CD4-positive, alpha-beta T cell treated with Interleukin-1 beta for 1 hour (primary cell): ENCODE measurements around the gene DPCD.
"Not testable (repeated sequence)": the region's sequence is repeated elsewhere in the genome, so short reads cannot be mapped to it uniquely, and the experiment has no call there.

Experiments used
- DNase-seq, 2 donors: peaks; one replicate each; pipeline ENCODE4 v3.0.0-alpha.2; 2020 to 2022

The DPCD gene

DNA sequence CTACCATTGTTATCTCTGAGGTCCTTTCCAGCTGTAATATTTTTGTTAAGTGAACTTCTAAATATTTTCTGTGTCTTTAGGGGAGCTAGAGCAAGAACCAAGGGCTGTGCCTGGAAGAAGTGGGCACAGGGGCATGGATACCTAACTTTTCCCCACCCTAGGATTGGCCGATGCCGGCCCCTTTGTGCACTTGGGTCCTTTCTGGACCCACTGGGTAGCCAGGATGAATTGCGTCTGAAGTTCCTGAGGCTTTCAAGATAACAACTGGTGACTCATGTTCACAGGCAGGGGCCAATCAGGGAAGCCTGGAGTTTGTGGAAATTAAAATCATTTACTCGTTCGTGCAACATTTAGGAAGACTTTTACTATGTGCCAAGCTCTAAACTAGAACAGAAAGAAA, 758 bp downstream of the DPCD start:
- no peak for DNase-seq

- not testable (repeated sequence) for DNase-seq
These were observed 5.2 kb downstream of the DPCD start for GRCh38 chr10:101593331-101593730.

DNA sequence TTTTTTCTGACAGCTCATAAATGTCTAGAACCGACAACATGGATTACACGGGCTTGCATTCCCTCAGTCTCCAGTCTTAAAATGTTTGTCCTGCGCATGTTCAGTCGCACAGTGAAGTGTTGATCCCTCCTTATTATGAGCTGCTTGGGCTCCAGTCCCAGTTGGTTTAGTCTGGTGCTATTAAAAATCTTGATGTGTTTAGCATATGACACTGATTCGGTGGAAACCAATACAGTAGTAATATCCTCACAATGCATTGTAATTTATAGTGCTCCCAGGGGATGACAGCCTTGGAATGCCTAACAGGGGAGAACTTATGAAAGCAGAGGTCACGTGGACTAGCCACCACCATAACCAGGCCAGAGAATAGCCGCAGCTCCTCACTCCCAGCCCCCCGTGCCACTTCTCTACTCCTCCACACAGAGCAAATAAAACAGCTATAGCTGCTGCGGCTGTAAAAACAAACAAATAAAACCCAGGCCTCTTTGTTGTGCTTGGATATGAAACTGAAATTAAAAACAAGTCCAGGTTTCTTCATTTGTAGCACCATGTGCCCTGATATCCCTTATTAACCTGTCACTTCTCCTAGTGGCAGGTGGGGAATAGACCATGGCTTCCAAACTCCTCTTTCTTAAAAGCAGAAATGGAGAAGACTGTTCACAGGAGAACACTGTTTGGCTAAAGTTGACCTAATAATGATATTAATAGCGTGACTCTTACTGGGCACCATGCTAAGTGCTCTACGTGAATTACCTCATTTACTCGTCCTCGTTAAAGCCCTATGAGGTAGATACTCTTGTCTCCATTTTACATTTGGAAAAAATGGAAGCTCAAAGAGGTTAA, 7.7 kb downstream of the DPCD start:
- no peak for DNase-seq

DNA sequence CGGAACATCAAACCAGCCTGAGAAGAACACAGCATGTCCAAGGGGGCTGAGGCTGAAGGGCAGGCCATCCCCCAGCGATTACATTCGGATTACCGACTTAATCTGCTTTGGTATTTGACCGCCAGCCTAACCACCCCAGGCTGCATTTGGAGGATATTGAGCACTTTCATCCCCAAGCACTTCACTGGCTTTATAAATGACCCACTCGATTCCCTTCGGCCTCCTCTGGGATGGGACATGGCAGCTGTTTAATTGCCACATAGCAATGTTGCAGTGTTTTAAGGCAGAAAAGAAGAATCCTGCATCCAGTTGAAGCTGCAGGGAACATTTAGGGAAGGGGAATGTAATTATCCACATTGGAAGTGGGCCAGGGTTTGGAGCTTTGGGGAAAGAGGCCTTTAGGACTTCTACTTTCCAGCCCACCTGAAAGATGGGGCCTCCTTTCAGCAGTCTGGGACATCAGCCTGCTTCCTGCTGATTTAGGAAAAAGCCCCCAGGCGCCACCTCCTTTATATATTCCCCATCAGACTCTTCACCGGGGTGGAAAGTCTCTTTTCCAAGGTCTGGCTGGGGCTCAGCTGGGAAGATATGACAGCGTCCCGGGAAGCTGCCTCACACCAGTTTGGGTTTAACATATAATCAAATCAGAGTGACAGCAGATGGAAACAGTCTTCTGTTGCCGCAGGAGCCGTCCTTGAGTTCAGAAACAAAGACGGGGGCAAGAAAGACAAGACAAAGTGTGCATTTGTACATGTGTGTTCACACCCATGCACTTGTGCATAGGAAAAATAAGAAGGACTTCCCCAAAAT, 9.2 kb downstream of the DPCD start:
- DNase-seq = no peak

GRCh38 chr10:101601541-101601940, 13.4 kb downstream of the DPCD start:
- no peak for DNase-seq

- peak; percentile 47 to 52 for DNase-seq
These were observed 14.8 kb downstream of the DPCD start for GRCh38 chr10:101602761-101603398.

DNA sequence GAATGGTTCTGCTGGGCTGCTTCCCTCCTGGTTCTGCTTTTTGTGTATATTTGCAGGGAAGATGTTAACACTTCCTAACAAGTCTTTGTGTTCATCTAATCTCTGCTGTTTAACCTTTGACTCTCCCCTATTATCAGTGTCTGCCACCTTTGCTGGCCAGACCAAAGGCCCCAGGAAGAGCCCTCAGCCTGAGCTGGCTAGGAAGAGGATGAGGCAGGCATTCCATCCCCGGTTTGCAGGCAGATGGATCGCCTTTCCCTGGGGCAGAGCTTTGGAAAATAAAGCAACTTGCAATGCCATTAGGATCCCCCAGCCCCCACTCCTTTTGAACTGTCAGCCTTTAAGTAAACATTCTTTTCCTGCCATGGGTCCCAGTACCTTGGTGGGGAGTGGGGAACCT, 19.0 kb downstream of the DPCD start:
- no peak for DNase-seq

GRCh38 chr10:101609481-101609880, 21.4 kb downstream of the DPCD start:
- no peak for DNase-seq

GRCh38 chr10:101611096-101611905, 23.2 kb downstream of the DPCD start:
- no peak for DNase-seq

DNA sequence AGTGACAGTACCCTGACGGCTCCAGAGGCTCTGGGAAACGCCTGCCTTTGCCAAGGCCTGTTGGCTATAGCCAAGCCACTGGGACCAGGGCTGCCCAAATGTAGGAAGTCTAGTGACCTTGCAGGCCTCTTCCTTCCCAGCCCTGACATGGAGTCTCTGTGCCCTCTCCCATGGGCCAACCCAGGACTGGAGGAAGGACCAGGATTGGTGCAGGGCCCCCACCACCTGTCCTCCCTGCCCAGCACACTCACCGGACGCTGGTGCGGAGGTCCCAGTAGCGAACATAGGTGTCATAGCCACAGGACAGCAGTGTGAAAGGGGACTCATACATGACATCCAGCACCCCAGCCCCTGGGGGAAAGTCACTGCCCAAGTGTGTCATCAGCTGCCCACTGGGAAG, 24.0 kb downstream of the DPCD start:
- DNase-seq = no peak

DNA sequence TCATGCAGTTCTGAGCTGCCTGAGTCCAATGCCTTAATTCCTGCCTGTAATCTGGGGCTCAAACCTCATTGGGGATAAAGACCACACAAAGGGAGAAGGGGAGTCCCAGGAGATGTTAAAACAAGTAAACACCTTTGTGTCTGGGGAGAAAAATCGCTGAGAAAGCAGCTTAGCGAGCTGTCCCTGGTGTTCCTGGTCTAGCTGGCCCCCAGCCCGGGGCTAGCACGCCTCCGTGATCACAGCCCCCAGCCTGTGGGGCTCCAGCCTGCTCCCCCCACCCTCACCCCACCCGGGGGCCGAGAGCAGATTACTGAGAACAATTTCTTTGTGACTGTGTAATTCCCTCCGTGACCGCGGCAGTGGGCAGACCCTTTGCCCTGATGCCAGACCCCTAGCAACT, 24.8 kb downstream of the DPCD start:
- DNase-seq = no peak

DNA sequence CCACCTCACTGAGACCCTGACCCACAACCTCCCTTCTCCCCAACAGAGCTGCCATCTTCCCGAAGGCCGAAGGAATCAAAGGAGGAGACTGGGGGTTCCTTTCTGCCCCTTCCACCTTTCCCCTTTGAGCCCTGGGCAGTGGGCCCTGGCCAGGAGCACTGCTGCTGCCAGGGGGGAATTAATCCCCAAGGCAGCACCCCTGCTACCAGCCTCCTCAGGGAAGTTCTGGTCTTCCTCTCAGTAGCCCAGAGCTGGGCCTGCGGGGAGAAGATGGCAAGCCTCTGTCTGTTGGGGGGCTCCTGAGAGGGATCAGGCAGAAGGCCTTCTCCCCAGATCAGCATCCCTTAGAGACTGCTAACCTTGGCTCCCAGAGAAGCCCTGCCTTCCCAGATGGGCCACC, 25.5 kb downstream of the DPCD start:
- DNase-seq = no peak

DNA sequence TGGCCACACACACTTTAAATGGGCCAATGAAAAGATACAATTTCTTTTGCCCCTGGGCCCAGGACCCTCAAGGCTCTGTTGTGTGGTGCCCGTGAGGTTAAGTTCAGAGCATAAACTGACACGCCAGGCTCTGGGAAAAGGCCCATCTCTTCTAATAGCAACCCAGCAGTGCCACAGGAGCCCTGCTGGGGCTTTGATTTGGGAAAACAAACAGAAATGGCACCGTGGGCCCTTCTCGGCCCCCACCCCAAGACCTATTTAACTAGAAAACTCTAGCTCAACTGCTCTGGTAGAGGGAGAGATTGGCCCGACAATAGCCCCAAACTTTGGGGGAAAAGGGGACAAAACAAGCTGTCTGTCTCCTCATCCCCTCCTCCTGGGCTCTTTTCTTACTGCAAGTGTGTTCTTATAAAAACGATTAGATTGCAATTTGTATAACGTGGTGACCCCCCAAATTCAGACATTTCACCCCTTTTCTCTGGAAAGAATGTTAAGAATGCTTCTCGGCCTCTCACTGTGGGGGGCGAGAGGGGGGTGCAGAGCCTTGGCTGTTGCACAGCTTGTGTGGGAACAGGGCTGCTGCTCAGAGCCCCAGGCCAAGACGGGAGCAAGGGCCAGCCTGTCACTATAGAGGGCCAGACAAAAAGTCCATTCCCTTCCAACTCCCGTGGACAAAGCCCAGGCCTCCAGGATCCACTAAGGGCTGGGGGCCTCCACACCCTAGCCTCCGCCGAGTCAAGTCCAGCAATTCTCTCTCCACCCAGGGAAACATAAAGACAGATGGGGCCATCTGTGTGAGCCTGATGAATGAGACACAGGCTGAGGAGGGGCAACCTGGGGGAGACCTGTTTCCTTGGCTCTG, 26.8 kb downstream of the DPCD start:
- no peak for DNase-seq

DNA sequence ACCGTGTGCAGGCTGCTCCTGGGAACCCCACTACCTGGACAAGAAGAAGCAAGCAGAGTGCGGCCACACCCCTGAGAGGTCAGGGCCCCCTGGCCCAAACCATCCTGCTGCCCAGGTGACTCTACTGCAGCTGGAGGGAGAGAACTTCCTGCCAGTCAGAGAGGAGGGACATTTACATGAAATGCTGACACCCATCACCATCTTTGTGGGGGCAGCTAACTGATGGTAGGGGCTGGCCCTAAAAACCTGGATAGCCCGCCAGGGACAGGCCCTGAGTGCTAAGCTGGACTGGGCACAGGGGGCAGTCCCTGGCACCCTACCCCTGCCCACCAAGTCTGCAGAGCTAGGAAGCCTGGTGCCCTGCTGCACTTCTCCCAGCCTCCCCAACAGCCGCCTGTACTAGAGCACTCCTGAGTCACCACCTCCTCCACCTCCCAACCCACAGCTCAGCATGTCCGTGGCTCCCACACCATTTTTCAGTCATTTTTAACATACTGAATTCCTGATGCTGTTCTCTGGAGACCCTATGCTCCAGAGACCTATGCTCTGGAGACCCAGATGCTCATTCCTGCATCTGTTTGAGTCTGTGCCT, 27.5 kb downstream of the DPCD start:
- no peak for DNase-seq

GRCh38 chr10:101616415-101617101, 28.4 kb downstream of the DPCD start:
- no peak for DNase-seq

GRCh38 chr10:101617102-101617823, 29.1 kb downstream of the DPCD start:
- no peak for DNase-seq

DNA sequence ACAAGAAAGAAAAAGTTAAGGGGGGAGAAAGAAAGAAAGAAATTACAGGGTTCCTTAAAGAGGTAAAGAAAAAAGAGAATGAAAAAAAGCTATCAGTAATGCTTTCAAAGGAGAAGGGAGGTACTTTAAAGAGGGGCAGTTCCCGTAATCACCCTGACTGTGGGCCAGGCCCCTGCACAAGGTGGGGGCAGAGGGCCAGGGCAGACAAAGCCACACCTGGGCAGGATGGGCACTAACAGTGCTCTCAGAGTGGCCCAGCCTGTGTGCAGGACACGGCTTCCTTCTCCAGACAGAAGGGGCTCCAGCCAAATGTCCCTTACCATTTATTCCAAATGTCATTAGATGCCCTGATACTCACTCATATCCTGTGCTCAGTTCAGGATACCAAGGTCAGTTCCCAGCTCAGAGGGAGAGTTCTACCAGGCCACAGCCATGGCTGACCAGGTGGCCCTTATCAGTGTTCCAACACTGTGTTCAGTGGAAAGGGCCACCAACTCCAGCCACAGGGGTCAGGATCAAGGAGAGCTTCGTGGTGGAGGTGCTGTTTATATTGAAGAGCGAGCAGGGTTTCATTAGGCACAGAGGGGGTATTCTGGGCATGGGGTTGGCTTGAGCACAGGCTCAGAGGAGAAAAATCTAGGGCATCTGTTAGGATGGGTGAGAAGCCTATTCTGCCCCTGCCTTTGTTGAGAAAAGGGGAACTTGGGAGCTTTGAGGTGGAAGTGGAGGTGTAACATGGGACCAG, 29.9 kb downstream of the DPCD start:
- no peak for DNase-seq

DNA sequence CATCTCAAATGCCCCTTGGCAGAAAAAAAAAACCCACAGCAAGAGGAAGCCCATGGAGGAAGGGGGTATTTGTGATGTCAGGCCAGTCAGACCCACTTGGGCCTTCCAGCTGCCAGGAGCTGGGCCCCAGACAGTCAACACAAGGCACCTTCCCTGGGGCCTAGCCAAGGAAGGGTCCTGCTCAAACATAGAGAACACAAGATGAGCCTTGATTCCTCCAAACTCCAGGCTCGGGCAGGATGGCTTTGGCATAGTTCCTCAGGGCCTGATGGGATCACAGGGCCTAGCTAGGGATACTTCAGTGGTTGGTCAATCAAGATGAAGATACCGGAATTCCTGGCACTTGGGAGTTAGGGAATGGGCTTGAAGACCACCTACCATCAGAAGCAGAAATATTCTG, 30.8 kb downstream of the DPCD start:
- no peak for DNase-seq

- no peak for DNase-seq
These were observed 31.9 kb downstream of the DPCD start for GRCh38 chr10:101619983-101620382.
